HTERT RPE-1 (cell line): ENCODE data around the gene PIK3R5.

ENCODE experiments used
- in situ Hi-C: fragments of 300-500 bp; cut with MboI; formaldehyde crosslinking; loops from 4 replicates; pipeline ENCODE4 v1.14.3; 2020; ENCODE audit warnings: low sequenced_read_pairs

The PIK3R5 gene

GRCh38 chr17:8900626-8901585 is 64.6 kb downstream of the PIK3R5 start:
- in situ Hi-C loops = no loop called here

GRCh38 chr17:8900207-8900606 is 65.3 kb downstream of the PIK3R5 start:
- in situ Hi-C loops = no loop called here

GRCh38 chr17:8898636-8899035 is 66.9 kb downstream of the PIK3R5 start:
- in situ Hi-C loops = no loop called here

- in situ Hi-C loops = no loop called here
These were observed 67.4 kb downstream of the PIK3R5 start for GRCh38 chr17:8898126-8898525.

- in situ Hi-C loops = no loop called here
These were observed 68.6 kb downstream of the PIK3R5 start for GRCh38 chr17:8896641-8897635.

GRCh38 chr17:8896087-8896486 is 69.4 kb downstream of the PIK3R5 start:
- in situ Hi-C loops = no loop called here

GRCh38 chr17:8894673-8895578 is 70.6 kb downstream of the PIK3R5 start:
- in situ Hi-C loops = no loop called here

- in situ Hi-C loops = no loop called here
These were observed 71.3 kb downstream of the PIK3R5 start for GRCh38 chr17:8894202-8894671.

GRCh38 chr17:8893621-8894201 is 71.8 kb downstream of the PIK3R5 start:
- in situ Hi-C loops = no loop called here

- in situ Hi-C loops = no loop called here
These were observed 72.4 kb downstream of the PIK3R5 start for GRCh38 chr17:8893059-8893458.

GRCh38 chr17:8892338-8892690 is 73.2 kb downstream of the PIK3R5 start:
- in situ Hi-C loops = no loop called here

GRCh38 chr17:8890671-8891070 is 74.8 kb downstream of the PIK3R5 start:
- in situ Hi-C loops = no loop called here

GRCh38 chr17:8889458-8890210 is 75.9 kb downstream of the PIK3R5 start:
- in situ Hi-C loops = no loop called here

- in situ Hi-C loops = no loop called here
These were observed 76.7 kb downstream of the PIK3R5 start for GRCh38 chr17:8888704-8889302.

- in situ Hi-C loops = no loop called here
These were observed 77.4 kb downstream of the PIK3R5 start for GRCh38 chr17:8887834-8888703.

- in situ Hi-C loops = no loop called here
These were observed 78.2 kb downstream of the PIK3R5 start for GRCh38 chr17:8887301-8887700.

GRCh38 chr17:8885967-8886684 is 79.4 kb downstream of the PIK3R5 start:
- in situ Hi-C loops = no loop called here
